ENCODE measurements around the gene PSORS1C1.

The PSORS1C1 gene

GRCh38 chr6:31096215-31096614 is 18.4 kb upstream of the PSORS1C1 start:
- no peak for DNase-seq (ENCODE audit: low spot score)

- no peak for DNase-seq (ENCODE audit: low spot score)
Measured at GRCh38 chr6:31096656-31097055, 17.9 kb upstream of the PSORS1C1 start.

- DNase-seq (ENCODE audit: low spot score): no peak
Measured at GRCh38 chr6:31098449-31098938, 16.1 kb upstream of the PSORS1C1 start.

GRCh38 chr6:31103136-31103535 is 11.5 kb upstream of the PSORS1C1 start:
- DNase-seq (ENCODE audit: low spot score): no peak

GRCh38 chr6:31107052-31107451 is 7.5 kb upstream of the PSORS1C1 start:
- DNase-seq (ENCODE audit: low spot score): no peak

GRCh38 chr6:31110825-31111582 is 3.6 kb upstream of the PSORS1C1 start:
- DNase-seq (ENCODE audit: low spot score): no peak

GRCh38 chr6:31111712-31112111 is 2.9 kb upstream of the PSORS1C1 start:
- no peak for DNase-seq (ENCODE audit: low spot score)

- no peak for DNase-seq (ENCODE audit: low spot score)
Measured at GRCh38 chr6:31112478-31112877, 2.1 kb upstream of the PSORS1C1 start, which contains the start of gene C6orf15. Gene C6orf15 (minus strand): TSS chr6:31112575. CDS start chr6:31112555, 20 bp downstream.

- DNase-seq (ENCODE audit: low spot score): no peak
Measured at GRCh38 chr6:31113861-31114540, 599 bp upstream of the PSORS1C1 start.

GRCh38 chr6:31114970-31115849 is 610 bp downstream of the PSORS1C1 start:
- DNase-seq (ENCODE audit: low spot score): no peak

- no peak for DNase-seq (ENCODE audit: low spot score)
Measured at GRCh38 chr6:31115941-31116560, 1.5 kb downstream of the PSORS1C1 start.

- no peak for DNase-seq (ENCODE audit: low spot score)
Measured at GRCh38 chr6:31116661-31117385, 2.2 kb downstream of the PSORS1C1 start.

- no peak for DNase-seq (ENCODE audit: low spot score)
Measured at GRCh38 chr6:31118178-31118577, 3.6 kb downstream of the PSORS1C1 start.

GRCh38 chr6:31120151-31120915 is 5.7 kb downstream of the PSORS1C1 start, which contains the start of gene CDSN:
Gene CDSN (minus strand): TSS chr6:31120446. CDS start chr6:31120419, 27 bp downstream.
- no peak for DNase-seq (ENCODE audit: low spot score)

GRCh38 chr6:31121131-31121790 is 6.7 kb downstream of the PSORS1C1 start:
- DNase-seq (ENCODE audit: low spot score): no peak

GRCh38 chr6:31122791-31123706 is 8.4 kb downstream of the PSORS1C1 start:
- no peak for DNase-seq (ENCODE audit: low spot score)

- no peak for DNase-seq (ENCODE audit: low spot score)
Measured at GRCh38 chr6:31125162-31125561, 10.6 kb downstream of the PSORS1C1 start.

GRCh38 chr6:31125586-31126363 is 11.2 kb downstream of the PSORS1C1 start:
- DNase-seq (ENCODE audit: low spot score): no peak
